Sigmoid colon (tissue), 7 donors: ENCODE measurements around the gene P4HA3. TPM values are rescaled to one million over a fixed set of nuclear protein-coding genes. Genes with fewer than 3 reads are reported as not detected.

ENCODE experiments used
- DNase-seq: peaks from one replicate; pipeline ENCODE4 v3.0.0-alpha.2; 2019
- H3K27ac ChIP-seq, 4 donors: fragments of 200-600 bp; sonication (generic); one replicate each; pipeline ENCODE4 v1.5.1; 2016 to 2019; ENCODE audit warnings: mild to moderate bottlenecking in 1 of 4
- H3K27me3 ChIP-seq, 3 donors: fragments of 200-600 bp; sonication (generic); one replicate each; pipeline ENCODE4 v1.5.1; 2019; ENCODE audit warnings: mild to moderate bottlenecking in 1 of 3
- H3K36me3 ChIP-seq, 4 donors: fragments of 200-600 bp; sonication (generic); one replicate each; pipeline ENCODE4 v1.5.1; 2016 to 2019
- H3K4me1 ChIP-seq, 4 donors: fragments of 200-600 bp; sonication (generic); one replicate each; pipeline ENCODE4 v1.5.1; 2017 to 2019
- H3K4me3 ChIP-seq, 4 donors: fragments of 200-600 bp; sonication (generic); one replicate each; pipeline ENCODE4 v1.5.1; 2017 to 2019; ENCODE audit warnings: mild to moderate bottlenecking in 2 of 4, moderate library complexity in 1 of 4
- H3K9me3 ChIP-seq, 4 donors: fragments of 200-600 bp in 3 of 4; sonication (generic) in 3 of 4; one replicate each; pipeline versions ENCODE4 v1.5.1 to v1.6.1; 2013 to 2019
- CTCF ChIP-seq, 4 experiments: fragments of 450-650 bp in 3 of 4; fragments of 200-600 bp in 1 of 4; IDR thresholded peaks; one replicate each; pipeline ENCODE4 v1.5.1; 2016 to 2019; ENCODE audit warnings: antibody characterized with exemption in 4 of 4, mild to moderate bottlenecking in 3 of 4, moderate library complexity in 2 of 4
- EP300 ChIP-seq, 4 donors: sonication (generic); formaldehyde crosslinking; IDR thresholded peaks; one replicate each; pipeline ENCODE4 v1.6.1; 2017; ENCODE audit warnings: antibody characterized with exemption in 4 of 4
- POLR2A ChIP-seq, 2 donors: fragments of 450-650 bp; IDR thresholded peaks; one replicate each; pipeline ENCODE4 v1.6.1; 2016; ENCODE audit warnings: antibody characterized with exemption in 2 of 2, mild to moderate bottlenecking in 2 of 2, moderate library complexity in 2 of 2
- POLR2AphosphoS5 ChIP-seq, 4 donors: sonication (generic); formaldehyde crosslinking; IDR thresholded peaks; one replicate each; pipeline ENCODE4 v1.6.1; 2017; ENCODE audit warnings: antibody characterized with exemption in 4 of 4
- WGBS, 2 donors: extraction: QIAGEN DNeasy Blood & Tissue Kit; methylation state at CpG; one replicate each; pipeline ENCODE4 v1.1.7; 2013; 5-methylcytosine and 5-hydroxymethylcytosine counted together
- intact Hi-C: fragments of 100-400 bp; cut with DNase I; formaldehyde crosslinking; loops from one replicate; pipeline ENCODE4 v1.15.1; 2023
- polyA plus RNA-seq, 3 donors: library from polyadenylated mRNA; stranded (reverse); fragments of 200-250 nt; gene quantifications; one replicate each; pipeline ENCODE4 v1.2.3, GENCODE V29; 2013
- total RNA-seq, 4 donors: library from RNA; depleted of rRNA; stranded (reverse); fragments of >200 nt; gene quantifications; one replicate each; pipeline ENCODE4 v1.1.0, GENCODE V29; 2016
- donor health status: healthy with polysubstance abuse.
- donor health status: Bipolar disorder and iron deficiency.
- donor health status: healthy.

P4HA3 gene
- 10 to 100 TPM in 1 of 4 donors, 1 to 10 TPM in 2, under 1 TPM in 1; 0.82 to 11.9 (median 1.4) TPM for total RNA-seq
- under 1 TPM in 1 of 3 donors, not detected in 2; 0.29 TPM for polyA plus RNA-seq

- Histone ChIP-seq H3K4me3 (peak within 1 kb of the TSS; percentile 20 to 65 (median 52)), H3K27me3 (peaks cover 0 to 4% (median 0%) of the 10 kb centered on the region in 3 donors), H3K4me1 (peaks cover 0 to 22% (median 15%) of the 10 kb centered on the region in 4 donors), H3K9me3 (peaks cover 0 to 4% (median 0%) of the 10 kb centered on the region in 4 donors), H3K36me3 (no peaks in the 10 kb centered on the region), H3K27ac (peak within 1 kb of the TSS in 1 of 4 donors; percentile 67)
- peak; percentile 81 for DNase-seq
- TF ChIP-seq CTCF (IDR thresholded peaks at IDR 0.05) (no peak), EP300 (IDR thresholded peaks at IDR 0.05) (no peak), POLR2A (IDR thresholded peaks at IDR 0.05) (no peak), POLR2AphosphoS5 (IDR thresholded peaks at IDR 0.05) (peak in 1 of 4 donors; percentile 7)
- intact Hi-C loops, result no loop called here
- 5 to 6% methylated on average over 62 of the region's 62 CpGs for whole genome bisulfite sequencing, 2 donors
These were observed at the start of gene P4HA3 for GRCh38 chr11:74311352-74311926. Gene P4HA3, minus strand, starts transcription at chr11:74311640. Its CDS starts 29 bp downstream, at chr11:74311611.

DNA sequence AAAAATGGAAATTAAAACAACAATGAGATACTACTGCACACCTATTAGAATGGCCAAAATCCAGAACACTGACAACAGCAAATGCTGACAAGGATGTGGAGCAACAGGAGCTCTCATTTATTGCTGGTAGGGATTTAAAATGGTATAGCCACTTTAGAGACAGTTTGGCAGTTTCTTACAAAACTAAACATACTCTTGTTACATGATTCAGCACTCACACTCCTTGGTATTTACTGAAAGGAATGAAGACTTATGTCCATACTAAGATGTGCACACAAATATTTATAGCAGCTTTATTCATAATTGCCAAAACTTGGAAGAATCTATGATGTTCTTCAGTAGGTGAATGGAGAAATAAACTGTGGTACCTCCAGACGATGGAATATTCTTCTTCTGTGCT lies 46.0 kb upstream of the P4HA3 start:
- Histone ChIP-seq H3K27ac (no peak overlapping the region), H3K36me3 (peaks cover 0 to 17% (median 2%) of the 10 kb centered on the region in 4 donors), H3K4me3 (no peak overlapping the region), H3K9me3 (no peaks in the 10 kb centered on the region), H3K27me3 (no peaks in the 10 kb centered on the region), H3K4me1 (no peaks in the 10 kb centered on the region)
- intact Hi-C loops, result no loop called here
- DNase-seq, result no peak
- TF ChIP-seq POLR2A (IDR thresholded peaks at IDR 0.05) (no peak), EP300 (IDR thresholded peaks at IDR 0.05) (no peak), CTCF (IDR thresholded peaks at IDR 0.05) (no peak), POLR2AphosphoS5 (IDR thresholded peaks at IDR 0.05) (no peak)
- WGBS, 2 donors, result 93 to 95% methylated on average over 1 of the region's 1 CpG

DNA sequence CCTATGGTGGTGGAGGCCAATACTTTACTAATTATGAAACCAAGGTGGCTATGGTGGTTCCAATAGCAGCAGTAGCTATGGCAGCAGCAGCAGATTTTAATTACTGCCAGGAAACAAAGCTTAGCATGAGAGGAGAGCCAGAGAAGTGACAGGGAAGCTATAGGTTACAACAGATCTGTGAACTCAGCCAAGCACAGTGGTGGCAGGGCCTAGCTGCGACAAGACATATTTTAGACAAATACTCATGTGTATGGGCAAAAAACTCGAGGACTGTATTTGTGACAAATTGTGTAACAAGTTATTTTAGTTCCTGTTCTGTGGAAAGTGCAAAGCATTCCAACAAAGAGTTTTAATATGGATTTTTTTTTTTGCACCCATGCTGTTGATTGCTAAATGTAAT lies 44.2 kb upstream of the P4HA3 start:
- WGBS, 2 donors, result 91 to 93% methylated on average over 2 of the region's 2 CpGs

DNA sequence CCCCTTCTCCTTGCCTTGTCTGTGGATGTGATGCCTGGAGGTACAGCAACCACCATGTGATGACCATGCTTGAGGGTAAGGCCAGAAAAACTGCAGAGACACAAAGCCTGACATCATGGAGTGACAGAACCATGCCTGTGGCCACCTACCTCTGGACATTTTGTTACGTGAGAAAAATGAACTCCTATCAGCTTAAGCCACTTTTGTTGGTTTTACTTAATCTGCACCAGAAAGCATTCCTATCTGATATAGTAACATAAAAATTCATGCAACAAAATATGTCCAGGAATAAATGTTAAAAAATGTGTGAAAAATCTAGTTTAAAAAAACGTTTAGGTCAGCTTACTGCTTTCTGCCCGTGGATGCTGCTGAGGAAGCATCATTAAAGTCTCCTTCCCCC lies 42.6 kb upstream of the P4HA3 start:
- no peak for TF ChIP-seq CTCF (IDR thresholded peaks at IDR 0.05)
- no peak for TF ChIP-seq POLR2A (IDR thresholded peaks at IDR 0.05)
- no peak for TF ChIP-seq POLR2AphosphoS5 (IDR thresholded peaks at IDR 0.05)
- TF ChIP-seq EP300 (IDR thresholded peaks at IDR 0.05), result no peak
- no peaks in the 10 kb centered on the region for H3K27me3 ChIP-seq
- H3K4me1 ChIP-seq, result no peaks in the 10 kb centered on the region
- DNase-seq, result no peak
- H3K9me3 ChIP-seq, result no peaks in the 10 kb centered on the region
- WGBS, 2 donors, result 73 to 75% methylated on average over 3 of the region's 3 CpGs
- no peak overlapping the region for H3K27ac ChIP-seq
- H3K4me3 ChIP-seq, result no peak overlapping the region
- no peaks in the 10 kb centered on the region for H3K36me3 ChIP-seq
- intact Hi-C loops, result no loop called here

More for the DNA sequence above, 44.2 kb upstream of the P4HA3 start:
- Histone ChIP-seq H3K9me3 (no peaks in the 10 kb centered on the region), H3K27me3 (no peaks in the 10 kb centered on the region), H3K27ac (no peak overlapping the region), H3K36me3 (peaks cover 0 to 13% (median 2%) of the 10 kb centered on the region in 4 donors), H3K4me1 (no peaks in the 10 kb centered on the region), H3K4me3 (no peak overlapping the region)
- DNase-seq, result no peak
- intact Hi-C loops, result no loop called here
- TF ChIP-seq POLR2A (IDR thresholded peaks at IDR 0.05) (no peak), CTCF (IDR thresholded peaks at IDR 0.05) (no peak), EP300 (IDR thresholded peaks at IDR 0.05) (no peak), POLR2AphosphoS5 (IDR thresholded peaks at IDR 0.05) (no peak)
